ENCODE measurements around the gene ASB8.

ASB8 gene

DNA sequence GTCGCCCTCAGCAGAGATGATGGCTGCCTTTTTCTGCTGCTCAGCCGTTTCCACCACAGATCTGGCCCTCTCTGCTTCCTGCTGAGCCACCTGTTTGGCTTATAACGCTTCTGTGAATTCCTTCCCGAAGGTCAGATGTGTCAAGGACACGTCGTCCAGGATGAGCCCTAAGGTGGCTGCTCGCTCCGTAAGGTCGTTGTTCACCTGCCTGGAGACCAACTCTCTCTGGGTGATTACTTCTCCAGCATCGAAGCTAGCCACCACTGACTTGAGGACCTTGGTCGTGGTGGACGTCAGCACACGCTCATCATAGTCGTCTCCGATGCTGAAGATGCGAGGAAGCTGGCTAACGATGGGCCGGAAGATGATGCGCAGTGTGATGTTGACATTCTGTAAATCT, 11.7 kb upstream of the ASB8 start:
- Histone ChIP-seq H2BK15ac (ENCODE audit: low read length) (peak overlapping the region; percentile 58), H3K79me1 (ENCODE audit: low read depth, low read length) (no peaks in the 10 kb centered on the region), H3K9me3 (replicated peaks in 1 of 2; ENCODE audit: control insufficient read depth in 2 of 2, insufficient read depth in 1 of 2, low read depth in 1 of 2, low read length in 2 of 2) (peaks cover 0 to 2% of the 10 kb centered on the region in 2 donors), H2BK5ac (ENCODE audit: low read length) (no peak overlapping the region), H3K23ac (ENCODE audit: low read depth, low read length, poor library complexity) (no peak overlapping the region), H3K9ac (ENCODE audit: low read depth, low read length, poor library complexity) (no peak overlapping the region), H3K4me2 (ENCODE audit: insufficient read depth, low read length, poor library complexity, severe bottlenecking) (no peak overlapping the region), H3K4me3 (ENCODE audit: low read length in 2 of 2) (no peak overlapping the region), H3K4ac (ENCODE audit: low read length) (no peak overlapping the region), H2AK5ac (ENCODE audit: low read depth, low read length) (no peak overlapping the region), H3K27ac (replicated peaks; ENCODE audit: low read length) (no peak overlapping the region), H3K18ac (ENCODE audit: low read length) (peak overlapping the region; percentile 83), H2AFZ (ENCODE audit: low read length) (no peak overlapping the region), H3K27me3 (ENCODE audit: control insufficient read depth in 3 of 3, insufficient read depth in 3 of 3, low read depth in 1 of 3, low read length in 3 of 3) (no peaks in the 10 kb centered on the region), H4K8ac (ENCODE audit: low read depth, low read length) (no peak overlapping the region), H3K14ac (ENCODE audit: low read length) (peak overlapping the region; percentile 75), H3K4me1 (ENCODE audit: control insufficient read depth in 2 of 2, insufficient read depth in 1 of 2, low read depth in 1 of 2, low read length in 2 of 2) (no peaks in the 10 kb centered on the region), H3K36me3 (replicated peaks in 1 of 2; ENCODE audit: control insufficient read depth in 2 of 2, insufficient read depth in 2 of 2, low read length in 2 of 2) (no peaks in the 10 kb centered on the region), H2BK12ac (ENCODE audit: low read length) (peak overlapping the region; percentile 7), H2BK120ac (ENCODE audit: low read depth, low read length) (no peak overlapping the region), H4K91ac (ENCODE audit: low read depth, low read length, poor library complexity) (no peak overlapping the region)
- DNase-seq (ENCODE audit: low spot score) = no peak
- no CpG with 5 or more reads among the region's 19 CpGs for WGBS, 2 donors (ENCODE audit: extremely low coverage in 2 of 2, insufficient read length in 2 of 2, insufficient replicate concordance in 1 of 2)

DNA sequence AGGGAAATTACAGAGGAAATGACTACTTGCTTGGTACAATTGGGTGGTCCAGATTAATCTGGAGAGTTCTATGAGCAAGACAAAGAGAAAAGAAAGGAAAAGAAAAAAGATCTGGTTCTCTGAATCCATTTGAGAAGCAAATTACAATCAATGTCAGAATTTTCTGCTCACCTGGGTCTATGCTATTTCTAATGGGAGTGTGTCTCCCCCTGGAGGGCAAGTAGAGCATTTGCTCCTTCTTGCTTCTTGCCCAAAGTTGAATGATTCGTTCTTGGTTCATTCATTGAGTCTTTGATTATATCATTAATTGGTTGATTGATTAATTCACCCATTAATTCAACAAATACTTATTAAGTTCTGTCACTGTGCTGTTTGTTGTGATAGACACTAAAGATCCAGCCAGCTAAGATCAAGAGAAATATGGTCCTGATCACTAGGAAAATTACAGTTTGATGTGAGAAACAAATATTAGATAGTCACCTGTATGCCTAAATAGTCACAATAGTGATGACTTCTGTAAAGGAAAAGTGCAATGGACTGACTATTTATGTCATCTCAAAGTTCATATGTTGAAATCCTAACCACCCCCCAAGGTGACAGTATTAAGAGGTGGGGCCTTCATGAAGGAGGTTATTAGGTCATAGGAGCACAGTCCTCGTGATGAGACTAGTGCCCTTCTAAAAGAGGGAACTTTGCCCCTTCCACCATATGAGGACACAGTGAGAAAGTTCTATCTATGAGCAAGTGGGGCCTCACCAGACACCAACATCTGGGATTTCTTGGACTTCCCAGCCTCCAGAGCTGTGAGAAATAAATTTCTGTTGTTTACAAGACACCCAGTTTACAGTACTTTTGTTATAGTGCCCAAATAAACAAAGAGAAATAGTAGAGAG, 8.0 kb upstream of the ASB8 start:
- WGBS, 2 donors (ENCODE audit: extremely low coverage in 2 of 2, insufficient read length in 2 of 2, insufficient replicate concordance in 1 of 2) = no CpG with 5 or more reads among the region's 2 CpGs
- Histone ChIP-seq H2BK15ac (ENCODE audit: low read length) (no peak overlapping the region), H3K18ac (ENCODE audit: low read length) (no peak overlapping the region), H3K23ac (ENCODE audit: low read depth, low read length, poor library complexity) (no peak overlapping the region), H3K27me3 (ENCODE audit: control insufficient read depth in 3 of 3, insufficient read depth in 3 of 3, low read depth in 1 of 3, low read length in 3 of 3) (peaks cover 0 to 7% (median 0%) of the 10 kb centered on the region in 3 experiments), H3K4me1 (ENCODE audit: control insufficient read depth in 2 of 2, insufficient read depth in 1 of 2, low read depth in 1 of 2, low read length in 2 of 2) (no peaks in the 10 kb centered on the region), H3K36me3 (replicated peaks in 1 of 2; ENCODE audit: control insufficient read depth in 2 of 2, insufficient read depth in 2 of 2, low read length in 2 of 2) (no peaks in the 10 kb centered on the region), H2AFZ (ENCODE audit: low read length) (no peak overlapping the region), H3K14ac (ENCODE audit: low read length) (no peak overlapping the region), H3K9ac (ENCODE audit: low read depth, low read length, poor library complexity) (no peak overlapping the region), H4K8ac (ENCODE audit: low read depth, low read length) (no peak overlapping the region), H2BK120ac (ENCODE audit: low read depth, low read length) (no peak overlapping the region), H4K91ac (ENCODE audit: low read depth, low read length, poor library complexity) (no peak overlapping the region), H2BK5ac (ENCODE audit: low read length) (no peak overlapping the region), H2AK5ac (ENCODE audit: low read depth, low read length) (no peak overlapping the region), H3K9me3 (replicated peaks in 1 of 2; ENCODE audit: control insufficient read depth in 2 of 2, insufficient read depth in 1 of 2, low read depth in 1 of 2, low read length in 2 of 2) (peaks cover 0 to 2% of the 10 kb centered on the region in 2 donors), H3K27ac (replicated peaks; ENCODE audit: low read length) (no peak overlapping the region), H3K79me1 (ENCODE audit: low read depth, low read length) (no peaks in the 10 kb centered on the region), H3K4me3 (ENCODE audit: low read length in 2 of 2) (no peak overlapping the region), H2BK12ac (ENCODE audit: low read length) (no peak overlapping the region), H3K4me2 (ENCODE audit: insufficient read depth, low read length, poor library complexity, severe bottlenecking) (no peak overlapping the region), H3K4ac (ENCODE audit: low read length) (no peak overlapping the region)
- peak; percentile 62 for DNase-seq (ENCODE audit: low spot score)

DNA sequence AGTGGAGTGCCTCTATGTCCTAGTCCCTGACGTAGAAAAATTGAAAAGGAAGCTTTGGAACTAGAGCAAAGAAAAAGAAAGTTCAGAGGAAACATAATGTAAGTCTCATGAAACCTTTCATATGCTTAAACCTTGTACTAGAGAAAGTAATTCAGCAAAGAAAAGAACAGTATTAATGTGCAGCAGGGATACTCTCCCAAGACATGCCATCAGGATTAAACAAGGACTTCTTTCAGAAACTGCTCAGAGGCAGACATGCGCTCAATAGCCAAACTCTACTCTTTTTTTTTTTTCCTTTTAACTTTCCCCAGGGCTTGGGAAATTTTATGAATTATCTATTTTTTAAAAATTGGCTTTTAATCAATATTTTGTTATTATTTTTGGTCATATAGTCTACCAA, 7.1 kb upstream of the ASB8 start:
- Histone ChIP-seq H3K4me2 (ENCODE audit: insufficient read depth, low read length, poor library complexity, severe bottlenecking) (no peak overlapping the region), H2BK12ac (ENCODE audit: low read length) (no peak overlapping the region), H3K14ac (ENCODE audit: low read length) (no peak overlapping the region), H3K27me3 (ENCODE audit: control insufficient read depth in 3 of 3, insufficient read depth in 3 of 3, low read depth in 1 of 3, low read length in 3 of 3) (peaks cover 0 to 7% (median 0%) of the 10 kb centered on the region in 3 experiments), H3K36me3 (replicated peaks in 1 of 2; ENCODE audit: control insufficient read depth in 2 of 2, insufficient read depth in 2 of 2, low read length in 2 of 2) (no peaks in the 10 kb centered on the region), H3K9me3 (replicated peaks in 1 of 2; ENCODE audit: control insufficient read depth in 2 of 2, insufficient read depth in 1 of 2, low read depth in 1 of 2, low read length in 2 of 2) (peaks cover 0 to 2% of the 10 kb centered on the region in 2 donors), H4K91ac (ENCODE audit: low read depth, low read length, poor library complexity) (no peak overlapping the region), H3K4me3 (ENCODE audit: low read length in 2 of 2) (no peak overlapping the region), H3K4me1 (ENCODE audit: control insufficient read depth in 2 of 2, insufficient read depth in 1 of 2, low read depth in 1 of 2, low read length in 2 of 2) (no peaks in the 10 kb centered on the region), H2BK5ac (ENCODE audit: low read length) (no peak overlapping the region), H3K18ac (ENCODE audit: low read length) (no peak overlapping the region), H3K27ac (replicated peaks; ENCODE audit: low read length) (no peak overlapping the region), H3K79me1 (ENCODE audit: low read depth, low read length) (no peaks in the 10 kb centered on the region), H2BK120ac (ENCODE audit: low read depth, low read length) (no peak overlapping the region), H2BK15ac (ENCODE audit: low read length) (no peak overlapping the region), H4K8ac (ENCODE audit: low read depth, low read length) (no peak overlapping the region), H2AK5ac (ENCODE audit: low read depth, low read length) (no peak overlapping the region), H3K4ac (ENCODE audit: low read length) (no peak overlapping the region), H2AFZ (ENCODE audit: low read length) (no peak overlapping the region), H3K9ac (ENCODE audit: low read depth, low read length, poor library complexity) (no peak overlapping the region), H3K23ac (ENCODE audit: low read depth, low read length, poor library complexity) (no peak overlapping the region)
- DNase-seq (ENCODE audit: low spot score) = no peak
- no CpG with 5 or more reads among the region's 2 CpGs for WGBS, 2 donors (ENCODE audit: extremely low coverage in 2 of 2, insufficient read length in 2 of 2, insufficient replicate concordance in 1 of 2)

DNA sequence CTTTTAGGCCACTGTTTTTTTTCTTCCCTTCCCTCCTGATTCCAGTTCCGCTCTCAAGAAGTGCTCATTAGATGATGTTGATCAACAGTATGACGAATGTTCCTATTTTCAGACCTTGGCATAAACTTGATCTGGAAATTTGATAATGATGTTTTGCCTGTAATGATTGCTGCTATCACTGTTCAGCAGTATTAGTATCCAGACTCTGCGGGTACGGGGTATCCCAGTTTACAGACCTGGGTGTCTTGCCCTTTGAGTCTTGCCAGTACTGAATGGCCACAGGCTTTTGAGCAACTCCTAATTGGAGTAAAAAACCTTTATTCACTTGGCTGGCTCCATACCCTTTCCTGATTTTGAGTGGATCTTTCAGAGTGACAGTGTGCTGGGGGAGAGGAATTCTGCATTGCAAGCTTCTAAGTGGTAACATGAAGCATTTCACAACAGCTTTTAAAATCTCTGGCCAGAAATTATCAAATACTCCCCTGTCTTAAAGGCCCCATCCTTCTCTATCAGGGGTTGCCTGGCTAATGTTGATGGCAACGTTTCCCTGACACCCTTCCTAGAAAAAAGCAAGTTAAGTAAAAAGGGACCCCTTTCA, 5.9 kb upstream of the ASB8 start:
- H3K79me1 ChIP-seq (ENCODE audit: low read depth, low read length) = no peaks in the 10 kb centered on the region
- H2AK5ac ChIP-seq (ENCODE audit: low read depth, low read length) = no peak overlapping the region
- H3K27me3 ChIP-seq (ENCODE audit: control insufficient read depth in 3 of 3, insufficient read depth in 3 of 3, low read depth in 1 of 3, low read length in 3 of 3) = peaks cover 0 to 7% (median 0%) of the 10 kb centered on the region in 3 experiments
- no peak overlapping the region for H2BK12ac ChIP-seq (ENCODE audit: low read length)
- H3K36me3 ChIP-seq (replicated peaks in 1 of 2; ENCODE audit: control insufficient read depth in 2 of 2, insufficient read depth in 2 of 2, low read length in 2 of 2) = no peaks in the 10 kb centered on the region
- no peak overlapping the region for H3K9ac ChIP-seq (ENCODE audit: low read depth, low read length, poor library complexity)
- no peak overlapping the region for H2BK5ac ChIP-seq (ENCODE audit: low read length)
- H2AFZ ChIP-seq (ENCODE audit: low read length) = no peak overlapping the region
- no peak overlapping the region for H4K8ac ChIP-seq (ENCODE audit: low read depth, low read length)
- H4K91ac ChIP-seq (ENCODE audit: low read depth, low read length, poor library complexity) = no peak overlapping the region
- no peak overlapping the region for H3K14ac ChIP-seq (ENCODE audit: low read length)
- no peak overlapping the region for H3K4ac ChIP-seq (ENCODE audit: low read length)
- H2BK120ac ChIP-seq (ENCODE audit: low read depth, low read length) = no peak overlapping the region
- H3K23ac ChIP-seq (ENCODE audit: low read depth, low read length, poor library complexity) = no peak overlapping the region
- no peak for DNase-seq (ENCODE audit: low spot score)
- no peak overlapping the region for H3K18ac ChIP-seq (ENCODE audit: low read length)
- H3K9me3 ChIP-seq (replicated peaks in 1 of 2; ENCODE audit: control insufficient read depth in 2 of 2, insufficient read depth in 1 of 2, low read depth in 1 of 2, low read length in 2 of 2) = peaks cover 0 to 2% of the 10 kb centered on the region in 2 donors
- H2BK15ac ChIP-seq (ENCODE audit: low read length) = no peak overlapping the region
- H3K4me2 ChIP-seq (ENCODE audit: insufficient read depth, low read length, poor library complexity, severe bottlenecking) = no peak overlapping the region
- WGBS, 2 donors (ENCODE audit: extremely low coverage in 2 of 2, insufficient read length in 2 of 2, insufficient replicate concordance in 1 of 2) = no CpG with 5 or more reads among the region's 5 CpGs
- H3K4me3 ChIP-seq (ENCODE audit: low read length in 2 of 2) = no peak overlapping the region
- H3K27ac ChIP-seq (replicated peaks; ENCODE audit: low read length) = no peak overlapping the region
- no peaks in the 10 kb centered on the region for H3K4me1 ChIP-seq (ENCODE audit: control insufficient read depth in 2 of 2, insufficient read depth in 1 of 2, low read depth in 1 of 2, low read length in 2 of 2)

All from neuronal stem cell (in vitro differentiated cells).